GM21529 (cell line): ENCODE data around the gene DEXI.

Experiments
- ATAC-seq: cut with Tn5 transposase; IDR thresholded peaks from one replicate; pipeline ENCODE4 v1.9.1; 2021; ENCODE audit not compliant: unreplicated experiment

The DEXI gene

DNA sequence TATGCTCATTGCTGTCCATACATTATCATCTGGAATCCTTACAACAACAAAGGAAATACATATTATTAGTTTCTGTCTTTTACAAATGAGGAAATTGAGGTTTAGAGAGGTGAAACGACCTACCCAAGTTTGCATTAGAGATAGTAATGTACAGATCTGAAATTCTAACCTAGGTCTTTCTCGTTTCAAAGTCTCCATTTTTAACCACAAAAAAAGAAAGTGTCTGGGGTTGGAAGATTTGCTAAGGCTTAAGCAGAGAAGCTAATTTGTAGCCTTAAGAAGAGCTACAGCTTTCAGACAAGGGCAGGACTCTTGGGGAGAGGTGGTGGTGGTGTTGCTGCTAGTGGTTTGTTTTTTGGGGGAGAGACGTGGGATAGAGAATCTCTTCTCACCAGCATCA lies 46.1 kb downstream of the DEXI start:
- no peak for ATAC-seq

DNA sequence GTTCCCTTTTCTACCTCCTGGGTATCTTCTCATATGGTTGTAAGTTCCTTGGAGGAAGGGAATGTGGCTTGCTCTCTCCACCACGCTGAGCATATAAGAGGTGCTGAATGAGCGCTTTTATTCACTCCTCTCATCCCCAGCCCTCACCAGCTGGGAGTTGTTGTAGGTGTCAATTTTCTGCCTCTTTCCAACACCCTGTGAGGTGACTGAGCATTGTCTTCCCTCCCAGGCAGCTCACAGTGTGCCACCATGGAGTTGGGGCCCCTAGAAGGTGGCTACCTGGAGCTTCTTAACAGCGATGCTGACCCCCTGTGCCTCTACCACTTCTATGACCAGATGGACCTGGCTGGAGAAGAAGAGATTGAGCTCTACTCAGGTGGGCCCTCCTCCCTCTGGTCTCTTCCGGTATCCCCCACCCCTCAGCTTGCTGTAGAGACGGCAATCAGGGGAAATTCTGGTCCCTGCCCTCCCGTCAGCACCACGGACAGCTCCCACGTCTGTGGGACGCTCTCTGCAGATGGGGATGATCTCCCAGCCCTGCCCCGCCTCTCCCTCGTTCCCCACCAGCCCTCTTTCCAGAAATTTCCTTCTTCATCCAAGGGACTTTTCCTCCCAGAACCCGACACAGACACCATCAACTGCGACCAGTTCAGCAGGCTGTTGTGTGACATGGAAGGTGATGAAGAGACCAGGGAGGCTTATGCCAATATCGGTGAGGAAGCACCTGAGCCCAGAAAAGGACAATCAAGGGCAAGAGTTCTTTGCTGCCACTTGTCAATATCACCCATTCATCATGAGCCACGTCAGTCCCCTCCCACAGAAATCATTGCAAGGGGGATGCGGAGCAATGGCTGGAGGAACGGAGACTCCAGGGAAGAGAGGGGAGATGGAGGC lies 47.0 kb downstream of the DEXI start:
- ATAC-seq, result no peak

DNA sequence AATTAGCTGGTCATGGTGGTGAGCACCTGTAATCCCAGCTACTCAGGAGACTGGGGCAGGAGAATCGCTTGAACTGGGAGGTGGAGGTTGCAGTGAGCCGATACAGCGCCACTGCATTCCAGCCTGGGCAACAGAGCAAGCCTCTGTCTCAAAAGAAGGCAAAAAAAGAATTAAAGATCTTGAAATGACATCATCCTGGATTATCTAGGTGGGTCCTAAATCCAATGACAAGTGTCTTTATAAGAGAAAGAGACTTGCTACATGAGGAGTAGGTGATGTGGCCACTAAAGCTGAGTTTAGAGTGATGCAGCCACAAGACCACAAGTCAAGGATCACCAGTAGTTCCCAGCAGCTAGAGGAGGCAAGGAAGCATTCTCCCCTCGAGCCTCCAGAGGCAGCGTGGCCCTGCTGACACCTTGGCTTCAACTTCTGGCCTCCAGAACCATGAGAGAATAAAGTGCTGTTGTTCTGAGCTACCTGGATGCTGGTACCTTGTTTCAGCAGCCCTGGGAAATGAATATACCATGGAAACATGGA lies 49.4 kb downstream of the DEXI start:
- no peak for ATAC-seq

DNA sequence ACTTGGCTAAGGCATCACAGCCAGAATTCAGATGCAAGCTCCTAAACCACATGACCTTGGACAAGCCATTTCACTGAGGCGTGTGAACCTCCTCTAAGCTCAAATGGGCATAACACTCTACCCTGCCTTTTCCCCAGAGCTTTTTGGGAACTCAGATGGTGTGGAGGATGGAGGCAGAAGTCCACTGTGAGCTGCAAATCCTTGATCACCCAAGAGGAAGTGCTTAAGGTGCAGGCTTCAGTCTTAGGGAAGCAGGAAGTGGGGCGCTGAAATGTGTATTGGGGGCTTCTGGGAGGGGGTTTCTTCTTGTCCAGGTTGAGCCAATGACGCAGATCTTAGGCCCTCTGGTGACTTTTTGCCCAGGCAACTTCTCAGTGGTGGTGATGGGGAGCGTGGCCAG lies 52.4 kb downstream of the DEXI start:
- ATAC-seq, result no peak

DNA sequence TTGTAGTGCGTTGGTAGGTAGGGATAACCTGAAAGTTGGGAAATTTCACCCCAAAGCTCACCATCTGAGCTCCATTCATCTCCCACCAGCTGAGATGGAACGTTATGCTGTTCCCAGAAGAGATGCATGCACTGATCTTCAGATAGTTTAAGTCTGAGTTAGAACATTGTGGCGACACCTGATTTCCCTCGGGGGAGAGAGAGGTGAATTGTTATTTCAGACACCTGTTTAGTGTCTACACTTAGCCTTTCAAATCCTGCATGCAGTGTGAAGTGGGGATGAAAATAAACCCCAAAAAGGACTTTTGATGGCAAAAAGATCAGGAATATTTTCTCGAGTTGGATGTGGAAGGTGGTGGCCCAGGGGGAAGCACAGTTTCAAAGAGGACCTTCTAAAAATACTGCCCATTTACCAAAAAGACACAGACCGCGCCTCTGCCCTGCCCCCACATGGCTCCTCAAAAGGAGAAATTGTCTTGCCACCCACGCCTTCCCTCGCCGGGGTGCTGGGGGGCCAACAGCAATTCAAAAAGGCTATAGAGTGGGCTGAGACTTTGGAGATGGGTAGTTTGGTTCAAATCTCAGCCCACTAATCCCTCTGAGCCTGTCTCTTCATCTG lies 53.8 kb downstream of the DEXI start:
- ATAC-seq, result no peak

DNA sequence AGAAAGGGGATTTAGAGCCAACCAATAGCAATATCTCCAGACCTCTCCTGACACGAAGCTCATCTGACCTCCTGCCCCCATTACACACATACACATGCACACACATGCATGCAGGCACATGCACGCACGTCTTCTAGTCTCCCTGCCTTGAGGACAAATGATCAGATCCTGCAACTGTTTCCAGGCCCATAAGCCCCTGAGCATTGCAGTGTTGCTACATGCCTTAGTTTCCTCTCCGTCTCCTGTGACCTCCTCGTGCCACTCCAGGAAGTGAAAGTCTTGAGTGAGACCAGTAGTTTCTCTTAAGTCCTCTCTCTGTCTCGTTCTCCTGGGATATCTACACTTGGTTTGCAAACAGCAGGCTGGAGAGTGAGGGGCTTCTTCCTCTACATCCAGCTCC lies 57.0 kb downstream of the DEXI start:
- no peak for ATAC-seq

DNA sequence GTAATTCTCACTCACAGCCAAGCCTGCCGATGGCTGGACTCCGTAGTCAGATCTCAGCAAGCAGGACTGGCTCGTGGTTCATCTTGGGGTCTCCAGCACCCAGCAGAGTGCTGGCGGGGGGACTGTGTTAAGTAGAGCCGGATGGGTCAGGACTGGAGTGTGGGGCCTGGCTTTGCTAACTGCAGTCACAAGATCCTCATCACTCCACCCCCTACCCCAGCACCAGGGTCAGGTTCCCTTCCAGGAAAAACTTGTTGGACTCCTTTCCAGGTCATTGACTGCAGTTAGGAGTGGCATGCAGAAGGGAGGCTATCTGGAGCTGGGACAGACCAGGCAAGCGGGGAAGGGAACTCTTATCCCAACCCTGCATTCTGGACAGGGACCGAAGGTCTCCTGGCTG lies 59.3 kb downstream of the DEXI start:
- ATAC-seq, result no peak

DNA sequence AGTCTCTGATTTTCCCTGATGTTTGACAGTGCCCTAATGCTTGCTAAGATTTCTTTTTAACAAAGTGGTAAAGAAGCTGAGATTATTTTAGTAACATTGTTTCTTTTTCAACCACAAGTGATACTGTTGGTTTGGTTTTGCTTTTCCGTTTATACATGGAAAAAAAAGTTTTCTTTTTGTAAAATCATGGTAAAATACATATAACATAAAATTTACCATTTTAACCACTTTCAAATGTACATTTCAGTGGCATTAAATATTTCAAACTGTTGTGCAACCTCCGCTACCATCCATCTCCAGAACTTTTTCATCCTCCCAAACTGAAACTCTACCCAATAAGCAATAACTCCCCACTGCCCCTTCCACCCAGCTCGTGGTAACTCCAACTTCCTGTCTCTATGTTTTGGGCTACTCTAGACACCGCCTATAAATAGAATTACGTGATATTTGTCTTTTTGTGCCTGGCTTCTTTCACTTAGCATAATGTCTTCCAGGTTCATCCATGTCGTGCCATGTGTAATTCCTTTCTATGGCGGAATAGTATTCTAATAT lies 60.7 kb downstream of the DEXI start:
- no peak for ATAC-seq

DNA sequence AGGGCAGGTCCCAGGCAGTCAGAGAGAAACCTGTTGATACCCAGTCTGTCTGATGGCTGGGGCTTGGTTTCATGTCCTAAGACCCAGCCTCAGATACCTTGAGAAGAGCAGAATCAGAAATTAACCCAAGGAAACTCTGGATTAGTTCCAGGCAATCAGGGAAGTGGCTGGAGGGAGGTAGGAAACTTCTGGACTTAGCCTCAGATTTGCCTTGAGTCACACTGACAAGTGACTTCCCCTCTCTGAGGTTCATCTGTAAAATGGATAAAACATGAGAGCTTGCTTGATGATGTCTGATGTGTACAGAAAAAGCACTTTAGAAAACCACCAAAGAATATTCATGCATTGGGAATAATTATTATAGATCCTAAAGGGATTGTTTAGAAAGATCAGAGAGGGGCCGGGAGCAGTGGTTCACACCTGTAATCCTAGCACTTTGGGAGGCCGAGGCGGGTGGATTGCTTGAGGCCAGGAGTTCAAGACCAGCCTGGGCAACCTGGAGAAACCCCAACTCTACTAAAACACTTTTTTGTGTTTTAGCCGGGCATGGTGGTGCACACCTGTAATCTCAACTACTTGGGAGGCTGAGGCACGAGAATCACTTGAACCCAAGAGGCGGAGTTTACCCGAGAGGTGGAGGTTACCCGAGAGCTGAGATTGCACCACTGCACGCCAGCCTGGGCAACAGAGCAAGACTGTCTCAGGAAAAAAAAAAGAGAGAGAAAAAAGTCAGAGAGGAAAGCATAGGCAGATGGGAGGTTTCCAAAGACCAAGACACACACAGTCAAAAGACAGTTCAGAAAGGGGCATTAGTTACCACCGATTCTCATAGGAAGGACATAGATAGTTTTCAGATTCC lies 61.4 kb downstream of the DEXI start:
- ATAC-seq, result no peak

DNA sequence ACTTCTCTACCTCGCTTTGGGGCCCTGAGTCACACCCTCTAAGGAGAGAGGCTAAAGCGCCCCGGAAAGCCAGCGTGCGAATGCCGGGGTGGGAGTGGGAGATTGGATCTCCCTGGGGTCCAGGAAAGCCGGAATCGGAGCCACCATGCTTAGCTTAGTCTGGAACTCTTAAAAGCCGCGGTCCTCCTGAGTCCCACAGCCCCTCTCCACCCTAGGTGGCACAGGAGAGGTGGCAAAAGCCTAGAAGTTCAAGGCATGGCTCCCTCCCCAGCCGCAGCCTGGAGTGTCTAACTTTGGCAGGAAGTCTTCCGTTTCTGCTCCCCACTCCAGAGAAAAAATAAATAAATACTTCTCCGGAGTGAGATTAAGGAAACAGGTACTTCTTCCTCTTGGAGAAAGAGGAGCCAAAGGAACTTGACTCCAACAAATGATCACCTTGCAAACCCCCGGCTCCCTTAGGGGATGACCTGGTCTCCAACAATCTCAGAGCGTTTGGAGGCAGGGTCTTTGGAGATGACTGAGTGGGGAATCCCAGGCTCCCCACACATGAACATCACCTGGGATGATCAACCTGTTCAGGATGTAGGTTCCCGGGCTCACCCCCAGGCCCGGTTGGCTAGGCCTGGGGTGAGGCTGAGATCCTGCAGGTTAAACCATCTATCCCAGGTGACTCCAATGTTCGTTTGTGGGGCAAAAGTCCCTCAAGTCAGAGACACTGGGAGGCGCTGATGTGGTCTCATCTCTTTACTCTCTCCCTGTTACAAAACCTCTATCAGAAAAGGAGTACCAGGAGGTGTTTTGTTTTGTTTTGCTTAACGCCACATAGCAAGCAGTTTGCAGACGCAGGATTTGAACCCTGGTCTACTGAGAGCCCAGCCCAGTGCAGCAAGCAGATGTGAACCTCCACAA lies 62.3 kb downstream of the DEXI start:
- ATAC-seq, result no peak
